ENCODE data around the gene SH3BGRL2. TPM values are rescaled to one million over a fixed set of nuclear protein-coding genes. Genes with fewer than 3 reads are reported as not detected.
"Not testable (repeated sequence)": the region's sequence is repeated elsewhere in the genome, so short reads cannot be mapped to it uniquely, and the experiment has no call there.

Gene SH3BGRL2
- total RNA-seq, 1 donor from 2014 or later, result 0.07 TPM

DNA sequence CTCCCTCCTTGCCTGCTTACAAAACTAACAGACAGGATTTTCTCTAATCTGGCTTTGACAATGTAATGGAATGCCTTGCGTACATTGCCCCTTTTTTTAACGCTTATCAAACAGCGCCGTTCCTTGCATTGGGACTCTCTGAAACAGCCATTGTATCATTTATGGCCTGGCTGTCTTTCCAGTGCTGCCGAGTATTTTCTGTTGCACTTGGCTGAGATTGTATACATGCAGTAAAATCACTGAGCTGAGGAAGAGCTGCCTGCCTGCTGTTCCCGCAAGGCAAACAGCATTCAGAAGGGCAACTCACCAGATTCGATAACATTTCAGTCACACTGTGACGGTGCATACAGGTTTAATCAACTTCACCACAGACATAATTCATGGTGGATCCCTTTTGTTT is 106.0 kb downstream of the SH3BGRL2 start:
- H3K36me3 Mint-ChIP-seq (ENCODE audit: low read depth), result no peaks in the 10 kb centered on the region
- intact Hi-C loops (cut with micrococcal nuclease), result no loop called here
- H3K9me3 Mint-ChIP-seq, result no peaks in the 10 kb centered on the region
- H3K27me3 Mint-ChIP-seq, result peaks cover 5% of the 10 kb centered on the region
- H3K27ac Mint-ChIP-seq, result no peak overlapping the region
- no peak overlapping the region for H3K4me3 Mint-ChIP-seq
- DNase-seq, result no peak
- no peaks in the 10 kb centered on the region for H3K4me1 Mint-ChIP-seq

DNA sequence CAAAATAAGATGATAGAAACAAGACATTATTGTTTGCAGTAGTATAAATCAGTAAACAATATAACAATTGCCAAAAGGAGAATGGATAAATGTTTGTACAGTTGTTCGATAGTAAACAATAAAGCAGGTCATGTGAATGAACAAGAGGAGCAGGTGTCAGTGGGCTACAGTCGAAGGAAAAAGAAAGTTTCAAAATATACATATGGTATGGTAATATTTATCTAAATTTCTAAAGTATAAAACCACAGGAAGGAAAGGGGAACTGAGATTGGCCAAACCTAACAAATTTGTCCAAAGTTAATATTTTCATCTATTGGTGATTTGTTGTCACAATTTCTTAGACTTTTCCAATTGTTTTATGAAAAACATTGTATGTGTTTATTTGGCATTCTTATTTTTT is 110.9 kb downstream of the SH3BGRL2 start:
- no peak for DNase-seq
- Mint-ChIP-seq H3K27ac (no peak overlapping the region), H3K4me1 (no peaks in the 10 kb centered on the region), H3K9me3 (peaks cover 5% of the 10 kb centered on the region), H3K4me3 (no peak overlapping the region), H3K27me3 (no peaks in the 10 kb centered on the region), H3K36me3 (ENCODE audit: low read depth) (no peaks in the 10 kb centered on the region)
- intact Hi-C loops (cut with micrococcal nuclease), result no loop called here

GRCh38 chr6:79745282-79745681 is 114.2 kb downstream of the SH3BGRL2 start:
- H3K27ac Mint-ChIP-seq; H3K4me1 Mint-ChIP-seq; H3K9me3 Mint-ChIP-seq; H3K36me3 Mint-ChIP-seq (ENCODE audit: low read depth); H3K27me3 Mint-ChIP-seq; DNase-seq; intact Hi-C loops (cut with micrococcal nuclease); H3K4me3 Mint-ChIP-seq: not testable (repeated sequence)

DNA sequence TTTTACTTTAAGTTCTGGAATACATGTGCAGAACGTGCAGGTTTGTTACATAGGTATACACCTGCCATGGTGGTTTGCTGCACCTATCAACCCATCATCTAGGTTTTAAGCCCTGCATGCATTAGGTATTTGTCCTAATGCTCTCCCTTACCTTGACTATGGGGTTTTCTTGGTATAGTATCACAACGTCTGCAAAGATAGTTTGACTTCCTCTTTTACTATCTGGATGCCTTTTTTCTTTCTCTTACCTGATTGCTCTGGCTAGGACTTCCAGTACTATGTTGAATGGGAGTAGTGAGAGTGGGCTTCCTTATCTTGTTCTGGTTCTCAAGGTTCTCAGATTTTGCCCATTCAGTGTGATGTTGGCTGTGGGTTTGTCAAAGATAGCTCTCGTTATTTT is 115.2 kb downstream of the SH3BGRL2 start:
- H3K27ac Mint-ChIP-seq; H3K4me1 Mint-ChIP-seq; DNase-seq; intact Hi-C loops (cut with micrococcal nuclease); H3K36me3 Mint-ChIP-seq (ENCODE audit: low read depth); H3K4me3 Mint-ChIP-seq; H3K9me3 Mint-ChIP-seq; H3K27me3 Mint-ChIP-seq: not testable (repeated sequence)

GRCh38 chr6:79750806-79751205 is 119.7 kb downstream of the SH3BGRL2 start:
- Mint-ChIP-seq H3K9me3 (peaks cover 5% of the 10 kb centered on the region), H3K4me3 (no peak overlapping the region), H3K36me3 (ENCODE audit: low read depth) (no peaks in the 10 kb centered on the region), H3K27ac (no peak overlapping the region), H3K27me3 (peaks cover 17% of the 10 kb centered on the region), H3K4me1 (no peaks in the 10 kb centered on the region)
- intact Hi-C loops (cut with micrococcal nuclease), result no loop called here
- no peak for DNase-seq

Other genes starting within 250 kb of the SH3BGRL2 start
- gene LCA5, start 93.9 kb upstream of the SH3BGRL2 start, total RNA-seq, result 0.05 and 0.07 TPM in 2 replicates

All from activated CD4-positive, alpha-beta T cell treated with anti-CD3 and anti-CD28 coated beads, Interleukin-2, amount 10 ng/mL, durations not matched to agents 24 days and 14 days (primary cell).